H1 (cell line): ENCODE data around the gene SUPT7L. TPM values are rescaled to one million over a fixed set of nuclear protein-coding genes. Genes with fewer than 3 reads are reported as not detected.

Experiments
- CTCF ChIA-PET: fragments of 300-600 bp; sonication (Branson Sonifier 250); formaldehyde crosslinking; loops from one replicate; lab custom pipeline; 2021; ENCODE audit not compliant: partially characterized antibody; lab: Charles Lee
- POLR2A ChIA-PET: fragments of 300-600 bp; sonication (Branson Sonifier 250); formaldehyde crosslinking; loops from one replicate; lab custom pipeline; 2021; ENCODE audit warnings: inconsistent platforms; ENCODE audit not compliant: partially characterized antibody; lab: Charles Lee
- DNase-seq, 2 experiments: peaks; one replicate each; pipeline versions ENCODE4 v3.0.0 to v3.0.0-alpha.2; 2010 to 2022; ENCODE audit warnings: low spot score in 2 of 2, low read depth in 1 of 2, mixed read lengths in 1 of 2
- FAIRE-seq: peaks from 2 replicates; lab custom pipeline; 2011; peaks lifted over from hg19 to GRCh38; lab: Jason Lieb, UNC
- H2AFZ ChIP-seq: 2 replicates; pipeline ENCODE4 v1.8.1; 2012; ENCODE audit warnings: low read length, inconsistent platforms
- H2AK5ac ChIP-seq: 2 replicates; pipeline ENCODE4 v1.6.1; 2013; ENCODE audit warnings: low read depth, low read length
- H2BK120ac ChIP-seq: replicated peaks from 2 replicates; pipeline ENCODE3; 2013; ENCODE audit warnings: low read depth, low read length, inconsistent platforms
- H2BK12ac ChIP-seq: 2 replicates; pipeline ENCODE4 v1.6.1; 2013; ENCODE audit warnings: low read depth, low read length
- H2BK15ac ChIP-seq: 2 replicates; pipeline ENCODE4 v1.6.1; 2013; ENCODE audit warnings: low read length
- H2BK20ac ChIP-seq: 2 replicates; pipeline ENCODE4 v1.6.1; 2013; ENCODE audit warnings: low read length
- H2BK5ac ChIP-seq: 2 replicates; pipeline ENCODE4 v1.6.1; 2013; ENCODE audit warnings: low read depth, low read length
- H3K14ac ChIP-seq: 2 replicates; pipeline ENCODE4 v1.6.1; 2013; ENCODE audit warnings: inconsistent platforms; ENCODE audit not compliant: insufficient read length
- H3K18ac ChIP-seq: 2 replicates; pipeline ENCODE4 v1.6.1; 2013; ENCODE audit warnings: low read length; ENCODE audit errors: extremely low read depth
- H3K23ac ChIP-seq: 2 replicates; pipeline ENCODE4 v1.6.1; 2013; ENCODE audit warnings: inconsistent platforms; ENCODE audit not compliant: insufficient read length
- H3K23me2 ChIP-seq: 2 replicates; pipeline ENCODE4 v1.6.1; 2013; ENCODE audit warnings: low read depth, low read length
- H3K27ac ChIP-seq: 2 replicates; pipeline ENCODE4 v1.6.1; 2011; ENCODE audit warnings: low read depth, low read length, inconsistent platforms
- H3K27me3 ChIP-seq, 4 experiments: replicated peaks in 1 of 4; 1 replicate in 1 of 4; 2 replicates in 3 of 4; pipeline versions ENCODE4 v1.6.1 to v1.8.1; 2011 to 2013; ENCODE audit warnings: low read length in 3 of 4, mild to moderate bottlenecking in 3 of 4, inconsistent platforms in 2 of 4, mixed read lengths in 2 of 4, moderate library complexity in 1 of 4; ENCODE audit not compliant: control insufficient read depth in 3 of 4, insufficient read depth in 3 of 4; ENCODE audit errors: extremely low read depth in 1 of 4
- H3K36me3 ChIP-seq, 4 experiments: 2 replicates each; pipeline versions ENCODE4 v1.6.1 to v1.8.1; 2011 to 2013; ENCODE audit warnings: mild to moderate bottlenecking in 4 of 4, low read length in 3 of 4, moderate library complexity in 2 of 4, control low read depth in 1 of 4, inconsistent platforms in 1 of 4; ENCODE audit not compliant: insufficient read depth in 4 of 4, control insufficient read depth in 2 of 4
- H3K4ac ChIP-seq: replicated peaks from 2 replicates; pipeline ENCODE3; 2013; ENCODE audit warnings: low read length, low read depth, mixed read lengths, inconsistent platforms; ENCODE audit not compliant: insufficient read length
- H3K4me1 ChIP-seq, 4 experiments: replicated peaks in 1 of 4; 1 replicate in 1 of 4; 2 replicates in 3 of 4; pipeline versions ENCODE4 v1.6.1 to v1.8.1; 2011 to 2013; ENCODE audit warnings: low read length in 3 of 4, inconsistent platforms in 2 of 4, mixed read lengths in 1 of 4; ENCODE audit not compliant: insufficient read depth in 4 of 4, control insufficient read depth in 3 of 4
- H3K4me2 ChIP-seq, 2 experiments: 2 replicates each; pipeline versions ENCODE4 v1.6.1 to v1.8.1; 2011 to 2013; ENCODE audit warnings: low read depth in 2 of 2, low read length in 2 of 2, control low read depth in 1 of 2, inconsistent platforms in 1 of 2, mild to moderate bottlenecking in 1 of 2; ENCODE audit not compliant: insufficient read depth in 1 of 2
- H3K4me3 ChIP-seq, 4 experiments: fragments of 200-600, 300-600 bp in 1 of 4; sonication (generic), shearing (Covaris generic), sonication (Bioruptor Twin) in 1 of 4; 2 replicates each; pipeline versions ENCODE4 v1.5.1 to v1.8.1; 2011 to 2016; ENCODE audit warnings: low read length in 4 of 4, low read depth in 3 of 4, control low read depth in 2 of 4, inconsistent platforms in 2 of 4, mild to moderate bottlenecking in 2 of 4, mixed read lengths in 1 of 4, moderate library complexity in 1 of 4; ENCODE audit not compliant: insufficient read depth in 2 of 4; ENCODE audit errors: extremely low read depth in 1 of 4
- H3K56ac ChIP-seq: replicated peaks from 2 replicates; pipeline ENCODE3; 2013; ENCODE audit warnings: low read depth, mild to moderate bottlenecking, mixed read lengths, low read length, inconsistent platforms; ENCODE audit not compliant: insufficient read length
- H3K79me1 ChIP-seq: 2 replicates; pipeline ENCODE4 v1.6.1; 2013; ENCODE audit warnings: low read depth, low read length, control low read depth
- H3K79me2 ChIP-seq, 2 experiments: 2 replicates each; pipeline versions ENCODE4 v1.6.1 to v1.8.1; 2012 to 2013; ENCODE audit warnings: low read length in 2 of 2, mild to moderate bottlenecking in 2 of 2, inconsistent platforms in 1 of 2; ENCODE audit not compliant: insufficient read depth in 2 of 2, control insufficient read depth in 1 of 2
- H3K9ac ChIP-seq, 4 experiments: replicated peaks in 1 of 4; 1 replicate in 1 of 4; 2 replicates in 3 of 4; pipeline versions ENCODE4 v1.6.1 to v1.8.1; 2011 to 2013; ENCODE audit warnings: low read depth in 3 of 4, low read length in 3 of 4, control low read depth in 2 of 4, mild to moderate bottlenecking in 2 of 4, moderate library complexity in 2 of 4, inconsistent platforms in 1 of 4; ENCODE audit errors: extremely low read depth in 1 of 4
- H3K9me3 ChIP-seq, 2 experiments: 2 replicates each; pipeline versions ENCODE4 v1.6.1 to v1.8.1; 2012 to 2013; ENCODE audit warnings: mild to moderate bottlenecking in 2 of 2, moderate library complexity in 2 of 2, control low read depth in 1 of 2, inconsistent platforms in 1 of 2, low read depth in 1 of 2, low read length in 1 of 2, mixed read lengths in 1 of 2; ENCODE audit not compliant: insufficient read depth in 2 of 2
- H4K20me1 ChIP-seq, 2 experiments: replicated peaks in 1 of 2; 2 replicates each; pipeline versions ENCODE3 to v1.8.1; 2011 to 2013; ENCODE audit warnings: inconsistent platforms in 2 of 2, low read length in 2 of 2, mild to moderate bottlenecking in 1 of 2; ENCODE audit not compliant: insufficient read depth in 2 of 2, control insufficient read depth in 1 of 2
- H4K5ac ChIP-seq: 2 replicates; pipeline ENCODE4 v1.6.1; 2013; ENCODE audit warnings: low read length, low read depth, mixed read lengths, inconsistent platforms; ENCODE audit not compliant: insufficient read length
- H4K8ac ChIP-seq: 2 replicates; pipeline ENCODE4 v1.8.0; 2013; ENCODE audit warnings: mild to moderate bottlenecking, moderate library complexity, low read length, inconsistent platforms; ENCODE audit not compliant: insufficient read depth; ENCODE audit errors: extremely low read depth
- H4K91ac ChIP-seq: replicated peaks from 2 replicates; pipeline ENCODE3; 2013; ENCODE audit warnings: low read length, mixed read lengths, inconsistent platforms; ENCODE audit not compliant: insufficient read length
- BRCA1 ChIP-seq: IDR thresholded peaks from 2 replicates; pipeline ENCODE4 v1.6.1; 2012; ENCODE audit warnings: low read depth, low read length, improper control_type of control experiment
- EP300 ChIP-seq, 2 experiments: IDR thresholded peaks; 1 replicate in 1 of 2; 2 replicates in 1 of 2; pipeline ENCODE4 v1.6.1; 2011 to 2012; ENCODE audit warnings: low read depth in 2 of 2, low read length in 2 of 2, mild to moderate bottlenecking in 2 of 2, borderline replicate concordance in 1 of 2, inconsistent platforms in 1 of 2, moderate library complexity in 1 of 2
- HDAC6 ChIP-seq: IDR thresholded peaks from one replicate; pipeline ENCODE4 v1.7.1; 2012; ENCODE audit warnings: low read depth, mild to moderate bottlenecking, inconsistent platforms, low read length, moderate library complexity
- POU5F1 ChIP-seq: IDR thresholded peaks from 2 replicates; pipeline ENCODE4 v1.6.1; 2011; ENCODE audit warnings: low read depth, mild to moderate bottlenecking, low read length, moderate library complexity
- RNF2 ChIP-seq: fragments of 200-900, 300-1000 bp; sonication (generic); IDR thresholded peaks from 2 replicates; pipeline ENCODE4 v1.7.1; 2016; ENCODE audit warnings: borderline replicate concordance, low read depth, mild to moderate bottlenecking, antibody characterized with exemption, low read length; ENCODE audit not compliant: poor library complexity, severe bottlenecking; ENCODE audit errors: missing control alignments
- SIX5 ChIP-seq: IDR thresholded peaks from 2 replicates; pipeline ENCODE4 v1.6.1; 2011; ENCODE audit warnings: mild to moderate bottlenecking, low read depth, low read length
- TAF7 ChIP-seq: optimal IDR thresholded peaks from 2 replicates; pipeline ENCODE3; 2011; ENCODE audit warnings: low read depth, mild to moderate bottlenecking, inconsistent platforms, low read length, moderate library complexity, borderline replicate concordance
- TBP ChIP-seq: IDR thresholded peaks from 2 replicates; pipeline ENCODE4 v1.6.1; 2011; ENCODE audit warnings: low read depth, low read length, improper control_type of control experiment
- YY1 ChIP-seq: IDR thresholded peaks from 2 replicates; pipeline ENCODE4 v1.6.1; 2011; ENCODE audit warnings: low read depth, mild to moderate bottlenecking, low read length
- WGBS, 2 experiments: shearing (Covaris generic) in 1 of 2; methylation state at CpG; one replicate each; pipeline versions ENCODE4 v1.1.6 to v1.1.7; 2013 to 2015; ENCODE audit warnings: low lambda C conversion rate in 2 of 2, mixed read lengths in 2 of 2, inconsistent platforms in 1 of 2, low coverage in 1 of 2, missing lambda C conversion rate in 1 of 2; ENCODE audit not compliant: insufficient replicate concordance in 2 of 2, insufficient coverage in 1 of 2, insufficient read length in 1 of 2; ENCODE audit errors: extremely low coverage in 1 of 2, missing lambda C conversion rate in 1 of 2; 5-methylcytosine and 5-hydroxymethylcytosine counted together
- polyA plus RNA-seq, 7 experiments: library from polyadenylated mRNA; depleted of rRNA in 3 of 7; stranded (reverse) in 5 of 7; unstranded in 2 of 7; fragments of >200 nt in 5 of 7; fragments of 200-250 nt in 2 of 7; gene quantifications; 1 replicate in 5 of 7; 2 replicates in 1 of 7; 4 replicates in 1 of 7; pipeline versions ENCODE4 v1.2.1 to v1.2.3, GENCODE V29; 2011 to 2013; ENCODE audit warnings: missing spikeins in 2 of 7, mixed read lengths in 2 of 7
- total RNA-seq: library from RNA; stranded (reverse); fragmentation: NEBNext Ultra II Directional; extraction: Animal tissue kit (Norgen Biotek cat#: 25700); gene quantifications from 2 replicates; pipeline ENCODE4 v1.2.1, GENCODE V29; 2021

SUPT7L gene
- total and polyA plus RNA-seq, 2 of the 8 experiments (the other 6 are each of a cell fraction or from before 2014, with no cell fraction given): 22.2 to 26.6 TPM

DNA sequence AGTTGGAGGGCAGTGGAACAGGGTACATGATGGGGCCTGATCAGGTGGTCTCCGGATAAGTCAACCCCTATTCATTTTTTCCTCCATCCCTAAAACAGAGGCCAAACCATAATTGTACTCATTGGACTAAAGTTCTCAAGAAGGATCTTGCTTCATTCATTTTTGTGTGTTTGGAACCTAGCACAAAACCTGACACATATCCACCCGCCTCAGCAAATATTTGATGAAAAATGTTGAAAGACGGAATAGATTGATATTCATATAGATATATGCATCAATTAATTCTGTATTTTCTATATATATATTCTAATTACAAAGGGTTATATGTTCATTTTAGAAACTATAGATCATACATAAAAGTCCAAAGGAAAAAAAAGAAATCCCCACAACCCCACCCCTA is 22.2 kb upstream of the SUPT7L start:
- H2BK120ac ChIP-seq: no peak overlapping the region
- no peak overlapping the region for H3K4ac ChIP-seq
- no peak overlapping the region for H3K4me2 ChIP-seq
- no peak overlapping the region for H3K18ac ChIP-seq
- 95% methylated on average over 3 of the region's 3 CpGs; no CpG with 5 or more reads in 1 of the 2 experiments for WGBS, 2 experiments
- no peak overlapping the region for H2AK5ac ChIP-seq
- H2AFZ ChIP-seq: no peak overlapping the region
- H2BK5ac ChIP-seq: no peak overlapping the region
- no peaks in the 10 kb centered on the region for H3K9me3 ChIP-seq
- H3K79me2 ChIP-seq: no peaks in the 10 kb centered on the region
- H4K5ac ChIP-seq: no peak overlapping the region
- no peaks in the 10 kb centered on the region for H3K4me1 ChIP-seq
- no peak overlapping the region for H3K23ac ChIP-seq
- no peak overlapping the region for H4K91ac ChIP-seq
- H2BK12ac ChIP-seq: no peak overlapping the region
- no peak overlapping the region for H2BK15ac ChIP-seq
- H4K8ac ChIP-seq: no peak overlapping the region
- H4K20me1 ChIP-seq: peaks cover 0 to 3% of the 10 kb centered on the region in 2 experiments
- CTCF ChIA-PET: no interaction called here
- H3K23me2 ChIP-seq: no peaks in the 10 kb centered on the region; the same call in 1 of the 2 replicates
- H3K36me3 ChIP-seq: peaks cover 5 to 19% (median 10%) of the 10 kb centered on the region in 4 experiments
- no peak overlapping the region for H3K56ac ChIP-seq
- TF ChIP-seq SIX5 (no peak), HDAC6 (no peak), YY1 (no peak), TAF7 (no peak), POU5F1 (no peak), BRCA1 (no peak), TBP (no peak), EP300 (IDR thresholded peaks at IDR 0.05; ENCODE audit: borderline replicate concordance in 1 of 2, low read depth in 2 of 2, low read length in 2 of 2) (no peak), RNF2 (no peak)
- H3K27ac ChIP-seq: no peak overlapping the region
- FAIRE-seq (no peak), DNase-seq (no peak)
- H3K14ac ChIP-seq: no peak overlapping the region
- H2BK20ac ChIP-seq: no peak overlapping the region
- H3K79me1 ChIP-seq: no peaks in the 10 kb centered on the region
- H3K27me3 ChIP-seq: no peaks in the 10 kb centered on the region
- no peak overlapping the region for H3K4me3 ChIP-seq
- POLR2A ChIA-PET: no interaction called here
- no peak overlapping the region for H3K9ac ChIP-seq
